Measurements from ENCODE around the gene UBL4B.

UBL4B gene

DNA sequence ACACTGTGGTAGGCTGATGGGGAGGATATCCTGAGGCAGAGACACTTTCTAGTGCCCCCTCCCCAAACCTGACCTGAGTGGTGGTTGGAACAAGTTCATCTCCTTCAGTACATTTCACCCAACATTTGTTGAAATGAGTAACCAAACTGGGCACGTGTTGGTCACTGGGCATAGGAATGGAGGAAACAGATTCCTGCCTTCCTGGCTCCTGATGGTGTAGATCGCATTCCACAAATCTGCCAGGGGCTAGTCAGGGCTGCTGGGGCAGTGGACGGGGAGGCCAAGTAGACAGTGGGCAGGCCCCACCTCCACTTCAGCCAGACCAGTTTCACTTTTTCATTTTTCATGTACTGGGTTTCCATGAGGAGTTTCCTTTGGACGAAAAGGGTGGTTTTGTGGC lies 25.3 kb upstream of the UBL4B start:
- WGBS: 81% methylated on average over 4 of the region's 4 CpGs
- Histone ChIP-seq H3K9me3 (ENCODE audit: insufficient read depth, low read depth, low read length) (no peaks in the 10 kb centered on the region), H3K9ac (ENCODE audit: low read depth, low read length) (no peak overlapping the region), H3K27ac (ENCODE audit: low read depth, low read length) (no peak overlapping the region), H3K27me3 (ENCODE audit: insufficient read depth, low read length) (peaks cover 66% of the 10 kb centered on the region), H3K4me1 (ENCODE audit: insufficient read depth, low read length) (peaks cover 22% of the 10 kb centered on the region; the same call in 1 of the 2 replicates), H3K4me3 (ENCODE audit: low read length) (no peak overlapping the region), H3K36me3 (ENCODE audit: insufficient read depth, low read length) (no peaks in the 10 kb centered on the region)

DNA sequence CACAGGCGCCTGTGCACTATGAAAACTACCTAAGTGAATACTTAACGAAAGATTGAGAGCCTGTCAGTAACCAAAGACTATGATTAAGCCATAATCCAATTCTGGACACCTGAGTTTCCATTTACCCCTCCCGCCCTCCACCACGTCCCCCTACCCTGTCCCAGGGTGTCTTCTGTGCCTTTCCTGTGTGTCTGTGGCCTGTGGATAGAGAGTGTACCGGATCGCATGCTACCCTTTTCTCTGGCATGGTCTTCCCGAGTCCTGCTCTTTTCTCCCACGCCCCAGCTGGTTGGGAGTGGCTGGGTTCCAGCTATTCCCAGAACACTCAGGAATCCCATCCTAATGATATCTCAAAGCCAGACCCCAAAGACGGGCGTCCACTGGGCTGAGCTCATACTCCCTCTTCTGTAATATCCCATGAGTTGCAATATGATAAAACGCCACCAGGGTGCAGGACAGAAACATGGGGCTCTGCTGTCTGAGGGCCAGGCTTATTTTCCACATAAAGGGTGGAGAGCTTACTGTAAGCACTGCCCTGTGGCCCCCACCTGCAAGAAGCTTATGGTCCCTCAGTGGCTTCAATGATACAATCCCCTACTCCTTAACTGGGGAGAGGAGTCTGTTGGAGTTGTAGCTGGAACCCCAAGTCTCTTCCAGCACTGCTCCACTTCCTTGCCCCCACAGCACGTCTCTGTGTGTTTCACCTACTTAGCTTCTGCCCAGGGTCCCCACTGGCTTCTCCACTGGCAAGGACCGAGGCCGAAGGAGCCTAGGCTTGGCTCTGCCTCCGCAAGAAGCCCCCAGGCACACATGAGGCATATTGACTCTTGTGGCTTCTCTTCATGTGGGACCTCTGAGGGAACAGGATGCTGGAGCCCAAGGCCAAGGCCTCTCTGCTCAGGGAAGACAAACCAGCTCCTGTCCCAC lies 24.2 kb upstream of the UBL4B start:
- Histone ChIP-seq H3K36me3 (ENCODE audit: insufficient read depth, low read length) (no peaks in the 10 kb centered on the region), H3K27ac (ENCODE audit: low read depth, low read length) (no peak overlapping the region), H3K27me3 (ENCODE audit: insufficient read depth, low read length) (peaks cover 61% of the 10 kb centered on the region), H3K4me3 (ENCODE audit: low read length) (no peak overlapping the region), H3K4me1 (ENCODE audit: insufficient read depth, low read length) (peaks cover 18% of the 10 kb centered on the region; the same call in 1 of the 2 replicates), H3K9me3 (ENCODE audit: insufficient read depth, low read depth, low read length) (no peaks in the 10 kb centered on the region), H3K9ac (ENCODE audit: low read depth, low read length) (no peak overlapping the region)
- 64% methylated on average over 15 of the region's 15 CpGs for WGBS

DNA sequence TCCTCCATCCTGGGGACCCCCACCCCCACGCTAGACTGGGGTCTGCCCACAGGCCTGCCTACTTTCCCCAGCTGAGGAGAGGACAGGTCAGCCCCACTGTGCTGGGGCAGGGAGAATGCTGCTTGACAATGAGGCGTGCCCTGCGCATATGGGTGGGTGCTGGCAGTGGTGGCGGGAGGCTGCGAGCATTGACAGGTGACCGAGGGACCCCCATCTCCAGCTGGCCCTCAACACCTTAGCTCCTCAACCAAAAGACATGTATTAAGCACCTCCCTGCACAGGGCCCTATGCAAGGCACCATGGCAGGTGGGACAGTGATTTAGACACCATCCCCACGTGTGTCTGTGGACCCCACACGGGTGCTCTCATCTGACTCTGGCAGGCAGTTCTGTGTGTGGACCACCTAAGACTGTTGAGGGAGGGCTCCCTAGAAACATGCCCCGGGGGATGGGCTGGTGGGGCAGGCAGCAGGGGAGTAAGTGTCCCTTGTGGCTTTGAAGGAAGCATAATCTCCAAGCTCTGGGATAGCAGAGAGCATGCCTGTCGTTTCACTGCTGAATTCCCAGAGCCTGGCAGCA lies 23.4 kb upstream of the UBL4B start:
- H3K4me1 ChIP-seq (ENCODE audit: insufficient read depth, low read length): peaks cover 12% of the 10 kb centered on the region; the same call in 1 of the 2 replicates
- H3K27me3 ChIP-seq (ENCODE audit: insufficient read depth, low read length): peaks cover 53% of the 10 kb centered on the region
- H3K9ac ChIP-seq (ENCODE audit: low read depth, low read length): no peak overlapping the region
- no peaks in the 10 kb centered on the region for H3K36me3 ChIP-seq (ENCODE audit: insufficient read depth, low read length)
- no peaks in the 10 kb centered on the region for H3K9me3 ChIP-seq (ENCODE audit: insufficient read depth, low read depth, low read length)
- no peak overlapping the region for H3K4me3 ChIP-seq (ENCODE audit: low read length)
- 84% methylated on average over 10 of the region's 10 CpGs for WGBS
- H3K27ac ChIP-seq (ENCODE audit: low read depth, low read length): no peak overlapping the region

DNA sequence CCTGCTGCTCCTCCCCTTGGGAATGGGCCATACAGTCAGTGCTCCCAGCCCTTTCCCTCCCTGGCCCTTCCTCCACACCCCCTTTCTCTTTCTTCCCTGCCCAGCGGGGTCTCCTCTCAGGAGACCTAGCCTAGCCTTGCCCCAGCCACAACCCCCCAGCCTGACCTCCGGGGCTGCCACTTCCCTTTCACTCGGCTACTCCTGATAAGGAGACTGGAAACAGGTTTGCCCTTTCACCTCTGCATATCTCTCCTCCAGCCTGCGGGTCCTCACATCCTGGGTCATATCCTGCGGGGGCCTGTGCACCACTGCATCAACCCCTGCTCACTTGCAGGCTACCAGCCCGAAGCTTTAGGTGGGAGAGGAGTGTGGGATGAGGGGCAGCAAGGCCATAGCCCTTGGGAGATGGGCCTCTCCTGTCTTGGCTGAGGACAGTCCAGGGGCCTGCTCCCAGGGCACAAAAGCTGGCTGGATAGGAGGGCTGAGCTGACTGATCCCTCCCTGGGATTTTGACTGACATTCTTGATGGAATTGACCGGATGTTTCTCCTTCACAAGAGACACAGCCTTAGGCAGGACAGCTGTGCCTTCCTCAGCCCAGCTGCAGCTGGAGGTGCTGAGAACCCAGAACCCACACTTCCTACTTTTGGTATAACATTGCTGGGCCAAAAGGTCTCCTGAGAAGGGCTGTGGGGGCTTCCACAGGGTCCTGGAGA lies 22.5 kb upstream of the UBL4B start:
- no peak overlapping the region for H3K27ac ChIP-seq (ENCODE audit: low read depth, low read length)
- H3K4me1 ChIP-seq (ENCODE audit: insufficient read depth, low read length): peaks cover 11% of the 10 kb centered on the region; the same call in 1 of the 2 replicates
- no peaks in the 10 kb centered on the region for H3K36me3 ChIP-seq (ENCODE audit: insufficient read depth, low read length)
- no peak overlapping the region for H3K9ac ChIP-seq (ENCODE audit: low read depth, low read length)
- no peaks in the 10 kb centered on the region for H3K9me3 ChIP-seq (ENCODE audit: insufficient read depth, low read depth, low read length)
- H3K27me3 ChIP-seq (ENCODE audit: insufficient read depth, low read length): peaks cover 44% of the 10 kb centered on the region
- 56% methylated on average over 7 of the region's 7 CpGs for WGBS
- no peak overlapping the region for H3K4me3 ChIP-seq (ENCODE audit: low read length)

DNA sequence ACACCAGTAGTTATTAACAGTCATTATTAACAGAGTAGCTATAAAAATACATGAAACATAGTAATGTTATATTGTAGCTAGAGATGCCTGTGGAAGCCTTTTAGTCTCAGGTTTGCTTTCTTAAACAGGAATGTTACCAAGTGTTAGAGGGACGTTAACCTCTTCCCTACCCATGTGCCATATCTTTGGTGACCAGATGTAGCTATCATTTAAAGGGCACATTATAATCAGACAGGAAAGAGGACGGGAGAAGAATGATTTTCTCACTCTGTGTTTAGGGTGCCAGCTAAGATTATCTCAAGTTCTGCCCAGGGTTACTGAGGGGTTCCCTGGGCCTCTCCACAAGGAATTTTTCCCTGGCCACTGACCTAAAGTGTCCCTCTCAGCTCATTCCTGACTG lies 20.9 kb upstream of the UBL4B start:
- H3K27me3 ChIP-seq (ENCODE audit: insufficient read depth, low read length): peaks cover 28% of the 10 kb centered on the region
- 92% methylated on average over 2 of the region's 2 CpGs for WGBS
- peaks cover 11% of the 10 kb centered on the region; the same call in 1 of the 2 replicates for H3K4me1 ChIP-seq (ENCODE audit: insufficient read depth, low read length)
- H3K9ac ChIP-seq (ENCODE audit: low read depth, low read length): no peak overlapping the region
- no peak overlapping the region for H3K4me3 ChIP-seq (ENCODE audit: low read length)
- H3K27ac ChIP-seq (ENCODE audit: low read depth, low read length): no peak overlapping the region
- H3K9me3 ChIP-seq (ENCODE audit: insufficient read depth, low read depth, low read length): no peaks in the 10 kb centered on the region
- no peaks in the 10 kb centered on the region for H3K36me3 ChIP-seq (ENCODE audit: insufficient read depth, low read length)

DNA sequence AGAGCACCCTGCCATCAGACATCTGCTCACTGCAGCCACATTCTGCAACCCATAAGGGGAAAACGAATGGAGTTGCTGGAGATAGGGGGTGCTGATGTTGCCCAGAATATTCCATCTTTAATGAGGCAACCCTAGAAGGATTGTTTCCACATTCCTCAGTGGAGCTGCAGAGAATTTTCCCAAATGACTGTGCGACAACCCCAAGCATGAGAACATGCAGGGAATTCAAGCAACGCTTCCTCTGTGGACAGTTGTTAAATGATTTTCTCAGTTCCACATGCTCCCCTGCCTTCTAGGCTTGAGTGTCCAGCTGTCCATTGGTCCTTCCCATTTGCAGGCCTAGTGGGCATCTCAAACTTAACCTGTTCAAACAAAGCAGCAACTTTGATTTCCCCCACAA lies 20.5 kb upstream of the UBL4B start:
- H3K27ac ChIP-seq (ENCODE audit: low read depth, low read length): no peak overlapping the region
- no peaks in the 10 kb centered on the region for H3K36me3 ChIP-seq (ENCODE audit: insufficient read depth, low read length)
- no peak overlapping the region for H3K9ac ChIP-seq (ENCODE audit: low read depth, low read length)
- peaks cover 24% of the 10 kb centered on the region for H3K27me3 ChIP-seq (ENCODE audit: insufficient read depth, low read length)
- WGBS: 85% methylated on average over 3 of the region's 3 CpGs
- H3K4me3 ChIP-seq (ENCODE audit: low read length): no peak overlapping the region
- H3K9me3 ChIP-seq (ENCODE audit: insufficient read depth, low read depth, low read length): no peaks in the 10 kb centered on the region
- H3K4me1 ChIP-seq (ENCODE audit: insufficient read depth, low read length): peaks cover 11% of the 10 kb centered on the region; the same call in 1 of the 2 replicates

DNA sequence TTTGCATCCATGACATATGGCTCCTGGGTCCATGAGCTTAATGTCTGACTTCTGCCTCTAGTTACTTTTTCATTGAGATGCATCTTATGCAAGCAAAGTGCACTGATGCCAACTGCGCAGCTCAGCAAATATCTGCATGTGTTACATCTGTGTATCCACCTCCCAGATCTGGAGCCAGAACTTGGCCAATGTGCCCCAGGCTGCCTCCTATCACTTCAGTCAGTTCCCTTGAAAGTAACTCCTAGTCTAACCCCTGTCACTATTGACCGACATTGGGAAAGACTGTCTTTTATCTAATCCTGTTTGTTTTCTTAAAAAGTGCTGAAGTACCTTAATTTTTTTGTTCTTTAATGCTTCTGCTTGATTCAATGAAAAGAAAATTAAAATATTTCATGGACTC lies 19.3 kb upstream of the UBL4B start:
- Histone ChIP-seq H3K27ac (ENCODE audit: low read depth, low read length) (no peak overlapping the region), H3K9me3 (ENCODE audit: insufficient read depth, low read depth, low read length) (no peaks in the 10 kb centered on the region), H3K36me3 (ENCODE audit: insufficient read depth, low read length) (no peaks in the 10 kb centered on the region), H3K4me3 (ENCODE audit: low read length) (no peak overlapping the region), H3K27me3 (ENCODE audit: insufficient read depth, low read length) (peaks cover 12% of the 10 kb centered on the region), H3K9ac (ENCODE audit: low read depth, low read length) (no peak overlapping the region), H3K4me1 (ENCODE audit: insufficient read depth, low read length) (peaks cover 11% of the 10 kb centered on the region; the same call in 1 of the 2 replicates)
- 93% methylated on average over 2 of the region's 2 CpGs for WGBS

DNA sequence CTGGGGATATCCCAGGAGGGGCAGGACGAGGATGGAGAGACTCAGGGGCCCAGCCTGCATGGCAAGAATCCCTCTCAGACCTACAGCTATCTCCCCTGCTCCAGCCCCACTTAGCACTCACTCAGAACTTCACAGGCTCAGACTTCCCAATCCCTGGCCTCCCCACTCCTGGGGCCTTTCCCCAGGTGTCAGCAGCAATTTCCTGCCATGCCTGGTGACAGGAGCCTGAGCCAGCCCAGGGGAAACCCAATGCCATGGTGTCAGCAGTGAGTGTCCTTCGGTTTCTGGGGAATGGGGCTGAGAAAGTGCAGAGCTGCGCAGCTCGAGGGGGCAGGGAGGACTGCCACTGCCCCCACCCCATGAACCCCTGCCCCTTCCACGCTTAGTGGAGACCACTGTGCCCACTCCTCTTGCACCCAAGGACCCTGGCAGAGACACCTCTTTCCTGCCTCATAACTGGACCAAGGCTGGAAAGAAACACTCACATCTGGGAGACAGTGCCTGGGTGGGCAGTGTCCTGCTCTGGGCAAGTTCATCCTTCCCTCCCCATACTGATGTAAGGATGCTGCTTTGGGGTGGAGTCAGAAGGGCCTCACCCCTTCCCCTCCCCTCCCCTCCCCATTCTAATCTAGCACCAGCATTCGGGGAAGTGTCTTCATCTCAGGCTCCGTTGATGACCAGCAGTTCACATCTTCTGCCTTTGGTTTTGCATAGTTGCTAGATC lies 17.1 kb upstream of the UBL4B start:
- Histone ChIP-seq H3K27ac (ENCODE audit: low read depth, low read length) (no peak overlapping the region), H3K9me3 (ENCODE audit: insufficient read depth, low read depth, low read length) (no peaks in the 10 kb centered on the region), H3K4me3 (ENCODE audit: low read length) (no peak overlapping the region), H3K4me1 (ENCODE audit: insufficient read depth, low read length) (peaks cover under 1% of the 10 kb centered on the region; the same call in 1 of the 2 replicates), H3K36me3 (ENCODE audit: insufficient read depth, low read length) (no peaks in the 10 kb centered on the region), H3K27me3 (ENCODE audit: insufficient read depth, low read length) (peaks cover 8% of the 10 kb centered on the region; the same call in 1 of the 2 replicates), H3K9ac (ENCODE audit: low read depth, low read length) (no peak overlapping the region)
- WGBS: 78% methylated on average over 7 of the region's 7 CpGs

DNA sequence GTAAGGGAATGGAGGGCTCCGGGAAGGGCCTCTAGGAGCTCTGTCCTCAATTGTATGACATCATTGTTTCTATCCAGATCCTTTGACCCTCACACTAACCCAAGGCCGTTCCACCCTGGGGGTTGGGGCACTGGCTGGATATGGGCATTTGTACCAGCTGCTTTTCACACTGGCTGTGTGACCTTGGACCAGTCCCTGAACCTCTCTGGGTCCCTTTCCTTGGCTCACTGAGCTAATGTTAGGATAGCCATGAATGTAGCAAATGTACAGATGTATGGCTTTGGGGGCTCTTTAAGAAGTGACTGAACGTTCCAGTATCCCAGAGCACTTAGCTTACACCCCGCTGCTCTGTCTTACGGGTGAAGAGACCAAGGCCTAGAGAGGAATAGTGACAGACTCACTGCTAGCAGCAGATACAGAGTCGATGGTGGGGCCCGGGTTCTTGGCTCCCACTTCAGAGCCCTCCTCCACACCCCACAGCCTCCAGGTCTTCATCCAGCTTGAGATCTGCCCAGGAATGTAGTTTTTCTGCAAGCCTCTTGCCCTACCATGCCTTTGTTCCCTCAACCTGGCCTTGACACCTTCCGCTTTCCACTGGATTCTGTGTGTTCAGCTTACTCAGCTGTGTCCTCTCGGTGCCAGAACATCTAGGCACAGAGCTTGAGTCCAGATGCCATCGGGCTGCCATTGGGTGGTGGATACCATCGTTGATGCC lies 14.6 kb upstream of the UBL4B start:
- 84% methylated on average over 11 of the region's 11 CpGs for WGBS
- Histone ChIP-seq H3K27me3 (ENCODE audit: insufficient read depth, low read length) (no peaks in the 10 kb centered on the region), H3K4me1 (ENCODE audit: insufficient read depth, low read length) (no peaks in the 10 kb centered on the region), H3K9ac (ENCODE audit: low read depth, low read length) (no peak overlapping the region), H3K9me3 (ENCODE audit: insufficient read depth, low read depth, low read length) (no peaks in the 10 kb centered on the region), H3K36me3 (ENCODE audit: insufficient read depth, low read length) (no peaks in the 10 kb centered on the region), H3K27ac (ENCODE audit: low read depth, low read length) (no peak overlapping the region), H3K4me3 (ENCODE audit: low read length) (no peak overlapping the region)

DNA sequence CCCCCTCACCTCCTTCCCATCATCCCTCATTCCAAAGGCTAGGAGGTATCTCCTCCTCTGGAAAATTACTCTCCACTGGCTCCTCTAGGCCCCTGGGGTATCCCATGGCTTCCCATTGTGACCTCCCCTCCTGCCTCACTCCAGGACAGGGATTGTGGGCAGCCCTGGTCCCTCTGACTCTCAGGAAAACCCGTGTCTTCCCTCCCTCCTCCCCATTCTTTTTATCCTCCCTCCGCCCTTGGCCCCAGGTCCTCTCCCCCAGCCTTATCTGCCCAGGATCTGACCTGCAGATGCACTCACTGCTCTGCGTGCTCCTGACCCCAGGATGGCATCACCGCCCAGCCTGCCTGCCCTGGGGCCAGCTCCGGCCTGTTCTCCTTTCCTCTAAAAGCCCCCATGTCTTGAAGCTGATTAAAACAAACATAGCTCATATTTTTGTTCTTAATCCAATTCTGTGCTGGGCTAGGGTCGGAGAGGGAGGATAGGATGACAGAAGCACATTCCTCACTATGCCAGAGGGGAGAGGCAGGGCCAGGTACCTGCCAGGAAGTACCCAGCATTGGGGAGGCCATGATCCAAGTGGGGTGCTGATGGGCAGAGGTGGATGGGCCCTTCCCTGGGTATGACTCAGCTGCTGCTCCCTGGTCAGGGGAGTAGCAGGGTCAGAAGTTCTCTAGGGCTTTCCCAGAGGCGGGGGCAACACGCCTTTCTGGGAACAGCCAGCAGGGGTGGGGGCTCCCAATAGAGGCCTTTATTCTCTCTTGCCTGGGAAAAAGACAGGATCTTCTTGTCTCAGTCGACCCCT lies 13.8 kb upstream of the UBL4B start:
- WGBS: 70% methylated on average over 9 of the region's 9 CpGs
- H3K27me3 ChIP-seq (ENCODE audit: insufficient read depth, low read length): no peaks in the 10 kb centered on the region
- no peak overlapping the region for H3K9ac ChIP-seq (ENCODE audit: low read depth, low read length)
- H3K36me3 ChIP-seq (ENCODE audit: insufficient read depth, low read length): no peaks in the 10 kb centered on the region
- no peak overlapping the region for H3K4me3 ChIP-seq (ENCODE audit: low read length)
- H3K9me3 ChIP-seq (ENCODE audit: insufficient read depth, low read depth, low read length): no peaks in the 10 kb centered on the region
- no peak overlapping the region for H3K27ac ChIP-seq (ENCODE audit: low read depth, low read length)
- H3K4me1 ChIP-seq (ENCODE audit: insufficient read depth, low read length): no peaks in the 10 kb centered on the region
